Measurements from ENCODE around the gene TRAPPC10.
"Not testable (repeated sequence)": the region's sequence is repeated elsewhere in the genome, so short reads cannot be mapped to it uniquely, and the experiment has no call there.

The TRAPPC10 gene

DNA sequence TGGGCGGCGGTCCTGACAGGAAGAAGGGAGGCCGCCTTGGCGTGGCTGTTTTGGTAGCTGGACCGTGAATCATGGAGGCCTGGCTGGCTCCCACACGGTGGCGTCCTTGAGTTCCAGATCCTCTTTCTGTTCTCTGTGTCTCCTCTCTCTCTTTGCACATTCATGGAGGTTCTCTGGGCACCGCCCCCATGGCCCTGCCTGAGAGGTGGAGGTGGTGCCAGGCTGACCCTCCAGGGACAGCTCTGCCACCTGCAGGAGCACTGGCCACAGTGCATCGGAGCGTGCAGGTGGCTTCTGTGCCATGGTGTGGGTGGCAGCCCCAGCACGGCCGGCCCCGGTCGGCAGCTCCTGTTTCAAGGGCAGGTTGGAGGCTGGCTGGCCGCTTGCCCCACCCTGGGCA is 125.9 kb downstream of the TRAPPC10 start:
- H3K36me3 ChIP-seq, H3K4me1 ChIP-seq, H3K4me3 ChIP-seq, H4K20me1 ChIP-seq, H3K9me3 ChIP-seq, H3K9ac ChIP-seq, H3K27me3 ChIP-seq, H3K27ac ChIP-seq, H3K4me2 ChIP-seq: not testable (repeated sequence)

DNA sequence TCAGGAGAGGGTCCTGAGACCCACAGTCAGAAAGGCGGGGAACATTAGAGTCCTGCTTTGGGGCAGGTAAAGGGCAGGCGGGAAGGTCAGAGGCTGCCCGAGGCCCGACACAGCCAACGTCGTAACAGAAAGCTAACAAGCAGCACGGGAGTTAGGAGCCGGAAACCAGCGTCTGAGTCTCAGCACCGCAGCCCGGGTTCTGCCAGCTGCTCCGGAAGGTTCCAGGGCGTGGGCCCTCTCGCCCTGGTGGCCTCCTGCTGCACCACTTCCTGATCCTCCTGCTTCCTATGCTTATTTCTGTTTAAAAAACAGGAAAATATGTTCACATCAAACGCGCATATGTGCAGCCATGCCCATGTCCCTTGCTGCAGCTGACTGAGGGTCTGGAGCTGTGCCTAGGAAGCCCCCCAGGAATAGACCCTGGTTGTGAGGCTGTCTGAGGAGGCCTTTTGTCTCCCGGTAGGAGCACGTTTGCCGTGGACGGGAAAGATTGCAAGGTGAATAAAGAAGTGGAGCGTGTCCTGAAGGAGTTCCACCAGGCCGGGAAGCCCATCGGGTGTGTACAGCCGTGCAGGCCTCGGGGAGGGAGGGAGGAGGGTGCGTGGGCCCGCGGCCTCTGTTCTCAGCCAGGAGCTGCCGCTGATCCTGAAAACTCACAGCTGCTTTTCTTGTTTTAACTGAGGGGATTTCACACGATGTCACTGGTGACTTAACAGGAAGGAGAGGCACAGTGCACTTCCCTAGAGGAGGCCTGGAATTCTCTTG is 127.9 kb downstream of the TRAPPC10 start:
- H3K4me3 ChIP-seq, H3K9me3 ChIP-seq, H3K4me2 ChIP-seq, H4K20me1 ChIP-seq, H3K9ac ChIP-seq, H3K36me3 ChIP-seq, H3K27me3 ChIP-seq, H3K4me1 ChIP-seq: not testable (repeated sequence)
- 0 out of 2 replicates have a peak overlapping the region, but pooled peaks have one; percentile 59 for H3K27ac ChIP-seq

GRCh38 chr21:44140552-44140932 is 128.4 kb downstream of the TRAPPC10 start:
- H3K36me3 ChIP-seq, H3K9ac ChIP-seq, H3K27me3 ChIP-seq, H3K9me3 ChIP-seq, H3K4me2 ChIP-seq, H4K20me1 ChIP-seq, H3K4me3 ChIP-seq, H3K4me1 ChIP-seq, H3K27ac ChIP-seq: not testable (repeated sequence)

DNA sequence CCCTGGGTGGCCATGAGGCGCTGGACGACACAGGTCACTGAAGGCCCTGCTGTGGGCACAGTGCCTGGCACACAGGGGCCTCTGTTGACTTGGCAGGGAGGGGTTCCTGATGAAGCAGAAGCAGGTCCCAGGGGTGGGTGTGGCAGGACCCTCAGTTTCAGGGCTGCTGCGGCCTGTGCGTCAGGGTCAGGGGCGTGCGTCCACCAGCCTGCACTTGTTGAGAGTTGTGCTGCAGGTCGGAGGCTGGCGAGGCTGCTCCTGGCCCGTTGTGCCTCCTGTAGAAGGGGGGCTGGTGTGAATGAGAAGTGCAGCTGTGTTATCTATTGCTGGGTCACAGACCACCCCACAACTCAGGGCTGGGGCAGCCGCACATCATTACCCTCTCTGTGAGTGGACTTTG is 130.4 kb downstream of the TRAPPC10 start:
- not testable (repeated sequence) for H3K27ac ChIP-seq, H4K20me1 ChIP-seq, H3K9me3 ChIP-seq, H3K4me3 ChIP-seq, H3K27me3 ChIP-seq, H3K36me3 ChIP-seq, H3K4me2 ChIP-seq, H3K4me1 ChIP-seq, H3K9ac ChIP-seq

DNA sequence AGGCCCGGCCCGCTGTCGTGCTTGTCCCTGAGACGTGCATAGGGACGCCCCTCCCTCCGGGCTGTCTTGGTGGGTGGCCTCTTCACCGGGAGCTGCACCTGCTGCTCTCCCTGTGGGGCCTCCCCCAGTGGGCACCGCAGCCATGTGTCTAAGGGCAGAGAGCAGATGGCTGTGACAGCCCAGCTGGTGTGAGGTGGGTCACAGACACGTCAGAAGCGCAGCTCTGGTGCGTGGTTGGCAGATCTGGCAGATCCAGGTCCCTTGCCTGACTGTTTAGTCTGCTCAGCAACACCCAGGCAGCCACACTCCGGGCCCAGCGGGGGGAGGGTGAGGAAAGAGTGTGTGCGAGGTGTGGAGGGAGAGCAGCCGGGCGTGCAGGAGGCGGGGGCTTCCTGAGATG is 131.3 kb downstream of the TRAPPC10 start:
- not testable (repeated sequence) for H3K4me1 ChIP-seq, H3K9me3 ChIP-seq, H3K4me3 ChIP-seq, H3K9ac ChIP-seq, H3K4me2 ChIP-seq, H3K36me3 ChIP-seq, H3K27me3 ChIP-seq, H4K20me1 ChIP-seq, H3K27ac ChIP-seq

DNA sequence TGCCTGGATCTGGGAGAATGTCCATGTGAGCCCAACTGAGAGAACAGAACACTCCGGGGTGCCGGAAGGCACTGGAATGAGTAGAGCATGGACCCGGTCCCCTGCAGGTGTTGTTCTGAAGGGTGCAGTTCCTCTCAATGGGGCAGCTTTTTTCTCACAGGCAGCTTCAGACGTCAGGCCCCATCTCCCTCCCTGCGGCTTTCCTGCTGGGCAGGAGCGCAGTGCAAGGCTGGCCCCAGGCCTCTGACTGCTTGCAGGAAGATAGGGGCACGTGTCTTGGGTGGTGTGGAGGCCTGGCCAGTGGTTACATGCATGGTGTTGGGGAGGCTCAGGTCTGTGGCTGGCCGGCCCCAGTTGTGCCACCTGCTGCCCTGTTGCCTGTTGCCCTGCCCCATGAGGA is 131.9 kb downstream of the TRAPPC10 start:
- H3K9ac ChIP-seq, H3K4me2 ChIP-seq, H3K27ac ChIP-seq, H3K4me3 ChIP-seq, H3K36me3 ChIP-seq, H4K20me1 ChIP-seq, H3K4me1 ChIP-seq, H3K9me3 ChIP-seq, H3K27me3 ChIP-seq: not testable (repeated sequence)

DNA sequence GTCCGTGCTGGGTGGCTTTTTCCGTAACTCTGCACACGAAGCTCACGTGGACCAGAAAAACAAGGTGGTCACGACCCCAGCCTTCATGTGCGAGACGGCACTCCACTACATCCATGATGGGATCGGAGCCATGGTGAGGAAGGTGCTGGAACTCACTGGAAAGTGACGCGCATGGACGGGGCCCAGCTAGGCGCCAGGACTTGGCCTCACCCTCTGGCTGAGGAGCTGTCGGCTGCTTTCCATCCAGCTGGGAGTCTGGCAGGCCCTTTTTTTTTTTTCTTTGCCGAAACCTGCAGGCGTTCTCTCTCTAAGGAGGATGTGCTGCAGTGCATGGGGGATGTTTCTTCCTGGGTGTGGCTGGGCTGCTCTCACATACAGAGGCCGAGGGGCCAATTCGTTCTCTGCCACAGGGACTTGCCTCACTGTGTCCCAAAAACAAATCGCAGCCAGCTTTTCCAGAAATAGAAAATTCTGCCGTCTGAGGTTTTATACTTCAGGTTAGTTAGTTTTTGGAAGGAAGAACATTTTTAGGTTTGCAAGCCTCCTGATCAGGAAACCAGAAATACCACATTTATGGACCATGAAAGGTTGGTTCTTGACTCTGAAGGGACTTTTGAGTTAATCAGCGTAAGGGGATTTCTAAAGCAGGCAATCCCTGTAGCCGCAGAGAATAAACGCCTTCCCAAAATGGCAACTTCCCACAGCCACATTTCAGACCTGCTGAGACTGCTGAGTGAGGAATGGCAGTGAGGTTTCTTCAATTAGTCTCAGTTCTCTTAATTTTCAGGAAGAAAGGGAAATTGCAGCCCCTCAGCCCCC is 132.9 kb downstream of the TRAPPC10 start:
- H3K27ac ChIP-seq, H3K9ac ChIP-seq, H3K36me3 ChIP-seq, H3K4me1 ChIP-seq, H4K20me1 ChIP-seq, H3K4me2 ChIP-seq, H3K9me3 ChIP-seq, H3K4me3 ChIP-seq, H3K27me3 ChIP-seq: not testable (repeated sequence)

GRCh38 chr21:44145616-44146015 is 133.5 kb downstream of the TRAPPC10 start:
- H3K9me3 ChIP-seq, H3K27ac ChIP-seq, H3K4me2 ChIP-seq, H4K20me1 ChIP-seq, H3K4me3 ChIP-seq, H3K27me3 ChIP-seq, H3K36me3 ChIP-seq, H3K9ac ChIP-seq, H3K4me1 ChIP-seq: not testable (repeated sequence)

DNA sequence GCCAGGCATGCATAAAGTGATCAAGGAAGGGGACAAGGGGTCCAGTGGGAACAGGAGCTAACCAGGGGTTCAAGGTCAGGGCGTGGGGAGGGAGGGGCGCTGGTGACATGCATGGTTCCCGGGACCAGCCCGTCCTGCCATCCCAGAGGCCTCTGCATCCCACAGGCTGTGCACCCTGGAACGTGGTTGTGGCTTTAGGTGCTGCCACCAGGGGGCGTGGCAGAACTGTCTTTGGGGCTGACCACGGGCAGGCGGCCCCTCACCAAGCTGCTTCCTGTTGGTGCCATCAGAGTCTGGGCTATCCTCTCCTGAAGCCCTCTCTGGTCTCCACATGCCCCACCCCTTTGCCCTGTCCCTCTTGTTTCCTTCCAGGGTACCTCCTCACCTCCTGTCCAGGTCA is 135.0 kb downstream of the TRAPPC10 start:
- H4K20me1 ChIP-seq, H3K4me3 ChIP-seq, H3K4me1 ChIP-seq: not testable (repeated sequence)

GRCh38 chr21:44150255-44150654 is 138.1 kb downstream of the TRAPPC10 start:
- not testable (repeated sequence) for H3K9me3 ChIP-seq, H3K4me1 ChIP-seq, H3K36me3 ChIP-seq, H3K4me3 ChIP-seq, H4K20me1 ChIP-seq, H3K27me3 ChIP-seq, H3K27ac ChIP-seq, H3K9ac ChIP-seq, H3K4me2 ChIP-seq

More for the DNA sequence above, 135.0 kb downstream of the TRAPPC10 start:
- H3K27ac ChIP-seq, H3K9ac ChIP-seq, H3K9me3 ChIP-seq, H3K27me3 ChIP-seq, H3K4me2 ChIP-seq, H3K36me3 ChIP-seq: not testable (repeated sequence)

DNA sequence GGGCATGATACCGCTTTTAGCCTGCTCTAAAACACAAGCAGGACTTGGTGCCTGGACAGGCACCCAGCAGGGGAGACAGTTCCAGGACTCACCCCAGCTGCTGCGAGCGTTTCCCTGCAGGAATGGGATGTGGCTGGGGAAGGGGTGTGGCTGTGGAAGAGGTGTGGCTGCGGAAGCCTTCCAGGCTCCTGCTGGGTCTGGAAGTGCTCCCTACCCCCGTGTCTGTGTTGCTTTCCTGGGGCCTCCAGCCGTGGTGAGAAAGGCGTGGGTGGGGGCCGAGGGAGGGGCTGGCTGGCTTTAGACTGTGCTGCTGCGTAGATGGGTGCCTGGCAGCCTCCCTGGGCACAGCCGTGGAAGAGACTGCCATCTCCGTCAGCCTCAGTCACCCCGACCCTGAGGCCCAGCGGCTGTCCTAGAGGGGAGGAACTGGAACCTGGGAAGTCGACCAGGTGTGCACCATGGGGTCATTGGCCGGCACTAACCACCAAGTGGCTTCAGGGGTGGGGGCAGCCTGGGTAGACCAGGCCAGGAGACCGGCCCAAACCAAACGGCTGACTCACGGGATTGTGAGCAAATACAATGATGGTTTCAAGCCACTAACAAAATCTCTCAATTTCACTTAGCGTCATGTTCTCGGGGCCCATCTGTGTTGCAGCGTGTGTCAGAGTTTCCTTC is 141.2 kb downstream of the TRAPPC10 start:
- H3K9ac ChIP-seq, H3K9me3 ChIP-seq, H3K27me3 ChIP-seq, H3K36me3 ChIP-seq, H4K20me1 ChIP-seq, H3K27ac ChIP-seq, H3K4me2 ChIP-seq, H3K4me3 ChIP-seq, H3K4me1 ChIP-seq: not testable (repeated sequence)

DNA sequence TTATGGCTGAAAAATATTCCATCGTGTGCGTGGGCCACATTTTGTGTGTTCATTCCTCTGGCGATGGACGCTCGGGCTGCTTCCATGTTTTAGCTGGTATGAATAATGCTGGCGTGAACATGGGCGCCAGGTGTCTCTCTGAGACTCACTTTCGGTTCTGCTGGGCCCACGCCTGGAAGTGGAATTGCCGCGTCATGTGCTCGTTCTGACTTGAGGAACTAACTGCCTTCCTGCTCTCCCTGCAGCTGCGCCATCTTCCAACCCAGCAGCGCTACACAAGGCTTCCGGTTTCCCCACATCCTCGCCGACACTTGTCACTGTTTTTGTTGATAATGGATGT is 141.8 kb downstream of the TRAPPC10 start:
- H3K4me2 ChIP-seq, H3K27me3 ChIP-seq, H3K9me3 ChIP-seq, H3K9ac ChIP-seq, H3K4me1 ChIP-seq, H3K27ac ChIP-seq, H4K20me1 ChIP-seq, H3K4me3 ChIP-seq, H3K36me3 ChIP-seq: not testable (repeated sequence)

DNA sequence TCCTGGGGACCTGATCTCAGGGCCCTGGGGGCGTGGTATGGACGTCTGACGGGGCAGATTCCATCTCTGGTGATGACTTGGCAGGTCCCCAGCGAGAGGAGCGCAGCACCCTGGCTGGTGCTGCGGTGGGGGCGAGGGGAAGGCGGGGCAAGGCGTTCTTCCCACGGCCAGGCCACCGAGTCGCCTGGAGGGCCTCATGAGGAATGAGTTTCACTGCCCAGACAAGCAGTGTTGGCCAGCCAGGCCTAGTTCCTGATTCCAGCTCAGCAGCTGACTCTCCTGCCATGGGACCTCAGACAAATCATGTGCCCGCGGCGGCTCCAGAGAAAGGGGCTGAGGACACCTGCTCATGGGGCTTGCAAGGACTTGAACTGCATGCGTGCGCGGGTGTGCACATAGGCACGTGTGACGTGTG is 142.7 kb downstream of the TRAPPC10 start:
- not testable (repeated sequence) for H3K27ac ChIP-seq, H3K4me1 ChIP-seq, H3K4me3 ChIP-seq

GRCh38 chr21:44155231-44155993 is 143.3 kb downstream of the TRAPPC10 start:
- H3K4me3 ChIP-seq, H4K20me1 ChIP-seq, H3K9ac ChIP-seq, H3K4me1 ChIP-seq, H3K27ac ChIP-seq, H3K36me3 ChIP-seq, H3K27me3 ChIP-seq, H3K4me2 ChIP-seq, H3K9me3 ChIP-seq: not testable (repeated sequence)

More for the DNA sequence above, 142.7 kb downstream of the TRAPPC10 start:
- not testable (repeated sequence) for H3K9ac ChIP-seq, H3K36me3 ChIP-seq, H4K20me1 ChIP-seq, H3K27me3 ChIP-seq, H3K4me2 ChIP-seq, H3K9me3 ChIP-seq
